A673 (cell line): ENCODE data around the gene SH3TC2. TPM values are rescaled to one million over a fixed set of nuclear protein-coding genes. Genes with fewer than 3 reads are reported as not detected.
A peak's percentile ranks its signal among the peaks of the same experiment; 100 is the strongest.

Experiments used
- BruUV-seq: library from RNA; stranded (reverse); fragments of 400-500 nt; replicated peaks from 2 replicates; lab custom pipeline; 2021; lab: Mats Ljungman, UMichigan
- CTCF ChIA-PET: fragments of 300-600 bp; sonication (Branson Sonifier 250); formaldehyde crosslinking; loops from one replicate; lab custom pipeline; 2022; ENCODE audit warnings: antibody characterized with exemption; lab: Charles Lee
- POLR2A ChIA-PET: fragments of 300-600 bp; sonication (Branson Sonifier 250); formaldehyde crosslinking; loops from one replicate; lab custom pipeline; 2022; ENCODE audit warnings: antibody characterized with exemption; ENCODE audit not compliant: low non-redundant PET; lab: Charles Lee
- DNase-seq: peaks from one replicate; pipeline ENCODE4 v3.0.0-alpha.2; 2015; ENCODE audit warnings: low spot score
- H3K27ac ChIP-seq: fragments of 200-600 bp; sonication (generic); 2 replicates; pipeline ENCODE4 v1.5.1; 2016; ENCODE audit warnings: mixed run types, low read depth, mild to moderate bottlenecking, mixed read lengths, antibody characterized with exemption, low read length; ENCODE audit not compliant: poor library complexity, severe bottlenecking
- H3K27me3 ChIP-seq: fragments of 200-600 bp; sonication (generic); replicated peaks from 2 replicates; pipeline ENCODE4 v1.6.1; 2017; ENCODE audit warnings: mixed run types, low read depth, mild to moderate bottlenecking, mixed read lengths, antibody characterized with exemption, low read length; ENCODE audit not compliant: insufficient read depth, poor library complexity
- H3K36me3 ChIP-seq: fragments of 200-600 bp; sonication (generic); 2 replicates; pipeline ENCODE4 v1.6.1; 2016; ENCODE audit warnings: mixed run types, mild to moderate bottlenecking, mixed read lengths, antibody characterized with exemption, low read length; ENCODE audit not compliant: insufficient read depth, poor library complexity, severe bottlenecking
- H3K4me1 ChIP-seq: fragments of 200-600 bp; sonication (generic); 2 replicates; pipeline ENCODE4 v1.6.1; 2017; ENCODE audit warnings: mixed run types, mild to moderate bottlenecking, mixed read lengths, antibody characterized with exemption, low read length; ENCODE audit not compliant: insufficient read depth, poor library complexity, severe bottlenecking
- H3K4me3 ChIP-seq: fragments of 200-600 bp; sonication (generic); 2 replicates; pipeline ENCODE4 v1.5.1; 2016; ENCODE audit warnings: low read depth, mixed run types, mild to moderate bottlenecking, mixed read lengths, low read length; ENCODE audit not compliant: poor library complexity, severe bottlenecking
- H3K9me3 ChIP-seq: fragments of 200-600 bp; sonication (generic); 2 replicates; pipeline ENCODE4 v1.6.1; 2016; ENCODE audit warnings: mixed run types, low read depth, mild to moderate bottlenecking, mixed read lengths, antibody characterized with exemption, low read length; ENCODE audit not compliant: poor library complexity, severe bottlenecking
- EZH2 ChIP-seq: fragments of 200-600 bp; sonication (generic); IDR thresholded peaks from 2 replicates; pipeline ENCODE4 v1.6.1; 2017; ENCODE audit warnings: borderline replicate concordance, low read depth, mild to moderate bottlenecking, mixed read lengths, antibody characterized with exemption, low read length; ENCODE audit not compliant: poor library complexity, severe bottlenecking
- intact Hi-C: fragments of 100-400 bp; cut with micrococcal nuclease; formaldehyde crosslinking; loops from one replicate; pipeline ENCODE4 v1.10.0; 2022; ENCODE audit not compliant: unreplicated experiment
- total RNA-seq: library from RNA; stranded (reverse); gene quantifications from 2 replicates; pipeline ENCODE4 v1.2.3, GENCODE V29; 2021
- TF ChIP-seq, protein P1 (sequence below): fragments of 300-800, 200-600 bp; sonication (generic); conservative IDR thresholded peaks from 2 replicates; pipeline ENCODE4 v1.5.1; 2017; ENCODE audit warnings: low read depth, mild to moderate bottlenecking, antibody characterized with exemption, low read length, moderate library complexity, mixed read lengths

The SH3TC2 gene
- total RNA-seq, 1 experiment from 2014 or later, result 2.5 TPM

DNA sequence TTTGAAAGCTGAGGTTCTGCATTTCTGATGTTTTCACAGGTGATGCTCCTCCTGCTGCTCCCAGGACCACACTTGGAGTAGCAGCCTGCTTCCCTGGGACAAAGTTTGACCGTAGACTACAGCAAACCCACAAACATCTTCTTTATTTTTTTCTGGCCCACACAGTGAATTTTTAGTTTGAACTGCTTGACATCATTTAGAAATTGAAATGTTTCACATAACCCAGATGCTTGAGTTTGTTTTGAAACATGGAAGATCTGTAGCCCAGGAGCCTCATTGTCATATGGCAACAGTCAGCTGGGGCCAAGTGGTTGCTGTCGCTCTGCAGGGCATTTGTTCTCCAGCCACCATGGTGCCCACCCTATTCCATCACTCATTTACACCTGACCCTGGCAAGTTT is 8.4 kb downstream of the SH3TC2 start:
- ChIA-PET CTCF (no interaction called here), POLR2A (no interaction called here)
- Histone ChIP-seq H3K36me3 (no peaks in the 10 kb centered on the region), H3K9me3 (no peaks in the 10 kb centered on the region), H3K4me1 (no peaks in the 10 kb centered on the region), H3K27ac (no peak overlapping the region), H3K27me3 (no peaks in the 10 kb centered on the region), H3K4me3 (no peak overlapping the region)
- TF ChIP-seq EZH2, result no peak
- TF ChIP-seq, protein P1, sequence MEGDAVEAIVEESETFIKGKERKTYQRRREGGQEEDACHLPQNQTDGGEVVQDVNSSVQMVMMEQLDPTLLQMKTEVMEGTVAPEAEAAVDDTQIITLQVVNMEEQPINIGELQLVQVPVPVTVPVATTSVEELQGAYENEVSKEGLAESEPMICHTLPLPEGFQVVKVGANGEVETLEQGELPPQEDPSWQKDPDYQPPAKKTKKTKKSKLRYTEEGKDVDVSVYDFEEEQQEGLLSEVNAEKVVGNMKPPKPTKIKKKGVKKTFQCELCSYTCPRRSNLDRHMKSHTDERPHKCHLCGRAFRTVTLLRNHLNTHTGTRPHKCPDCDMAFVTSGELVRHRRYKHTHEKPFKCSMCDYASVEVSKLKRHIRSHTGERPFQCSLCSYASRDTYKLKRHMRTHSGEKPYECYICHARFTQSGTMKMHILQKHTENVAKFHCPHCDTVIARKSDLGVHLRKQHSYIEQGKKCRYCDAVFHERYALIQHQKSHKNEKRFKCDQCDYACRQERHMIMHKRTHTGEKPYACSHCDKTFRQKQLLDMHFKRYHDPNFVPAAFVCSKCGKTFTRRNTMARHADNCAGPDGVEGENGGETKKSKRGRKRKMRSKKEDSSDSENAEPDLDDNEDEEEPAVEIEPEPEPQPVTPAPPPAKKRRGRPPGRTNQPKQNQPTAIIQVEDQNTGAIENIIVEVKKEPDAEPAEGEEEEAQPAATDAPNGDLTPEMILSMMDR, result no peak
- no TSS peak for BruUV-seq
- intact Hi-C loops, result no loop called here
- no peak for DNase-seq

DNA sequence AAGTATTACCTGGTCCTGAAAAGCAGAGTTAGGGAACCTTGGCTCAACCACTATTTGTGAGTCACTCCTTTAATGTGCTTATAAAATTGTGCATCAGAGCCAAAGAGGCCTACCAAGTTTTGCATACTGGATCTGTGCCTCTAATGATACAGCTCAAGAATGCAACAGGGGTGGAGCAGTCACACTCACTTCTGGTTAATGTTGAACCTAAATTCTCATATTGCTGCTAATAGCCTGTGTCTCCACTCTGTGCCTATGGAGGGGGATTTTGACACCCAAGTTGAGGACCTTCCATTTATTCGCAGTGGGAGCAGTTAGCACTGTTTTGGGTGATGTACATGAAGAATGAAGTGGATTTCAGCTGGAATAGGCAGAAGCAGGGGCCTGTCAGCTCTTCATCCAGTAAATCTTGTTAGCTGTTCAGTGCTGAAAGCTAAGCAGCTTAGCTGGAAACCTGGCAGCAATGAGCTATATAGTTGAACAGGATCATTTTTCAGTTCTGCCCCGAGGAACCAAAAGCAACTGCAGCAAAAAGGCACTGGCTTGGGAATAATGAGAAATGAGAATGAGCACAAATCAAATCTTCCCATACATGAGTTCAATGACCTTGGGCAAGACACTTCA is 9.7 kb downstream of the SH3TC2 start:
- H3K4me3 ChIP-seq, result no peak overlapping the region
- TF ChIP-seq, protein P1, result no peak
- TF ChIP-seq EZH2, result no peak
- ChIA-PET POLR2A (no interaction called here), CTCF (no interaction called here)
- H3K9me3 ChIP-seq, result no peaks in the 10 kb centered on the region
- peak; percentile 33 for DNase-seq
- BruUV-seq, result no TSS peak
- H3K27ac ChIP-seq, result no peak overlapping the region
- intact Hi-C loops, result no loop called here
- no peaks in the 10 kb centered on the region for H3K4me1 ChIP-seq
- H3K36me3 ChIP-seq, result no peaks in the 10 kb centered on the region
- no peaks in the 10 kb centered on the region for H3K27me3 ChIP-seq

DNA sequence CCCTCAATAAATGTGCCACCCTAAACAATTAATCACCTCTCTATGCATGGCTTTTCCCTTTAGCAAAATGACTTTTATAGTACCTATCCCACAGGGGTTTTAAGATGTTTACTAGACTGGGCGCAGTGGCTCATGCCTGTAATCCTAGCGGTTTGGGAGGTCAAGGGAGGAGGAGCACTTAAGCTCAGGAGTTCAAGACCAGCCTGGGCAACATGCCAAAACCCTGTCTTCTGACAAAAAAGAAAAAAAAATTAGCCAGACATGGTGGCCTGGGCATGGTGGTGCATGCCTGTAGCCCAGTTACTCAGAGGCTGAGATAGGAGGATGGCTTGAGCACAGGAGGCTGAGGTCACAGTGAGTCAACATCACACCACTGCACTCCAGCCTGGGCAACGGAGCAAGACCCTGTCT is 13.5 kb downstream of the SH3TC2 start:
- CTCF ChIA-PET, result no interaction called here

More for the DNA sequence above, 13.5 kb downstream of the SH3TC2 start:
- BruUV-seq, result no TSS peak
- no peaks in the 10 kb centered on the region for H3K27me3 ChIP-seq
- H3K27ac ChIP-seq, result no peak overlapping the region
- no peak for DNase-seq
- H3K36me3 ChIP-seq, result no peaks in the 10 kb centered on the region
- no peaks in the 10 kb centered on the region for H3K9me3 ChIP-seq
- POLR2A ChIA-PET, result no interaction called here
- H3K4me3 ChIP-seq, result no peak overlapping the region
- TF ChIP-seq EZH2, result no peak
- TF ChIP-seq, protein P1, result no peak
- intact Hi-C loops, result no loop called here
- no peaks in the 10 kb centered on the region for H3K4me1 ChIP-seq
